HFF-Myc (cell line): ENCODE results near the gene HOXA3.

Source experiments
- DNase-seq: peaks from one replicate; pipeline ENCODE4 v3.0.0-alpha.2; 2011; ENCODE audit warnings: low read depth; ENCODE audit errors: extremely low read depth
- H3K4me3 ChIP-seq: replicated peaks from 2 replicates; pipeline ENCODE4 v1.5.1; 2011; ENCODE audit warnings: low read depth, mild to moderate bottlenecking, control low read depth, low read length
- CTCF ChIP-seq: IDR thresholded peaks from 2 replicates; pipeline ENCODE4 v1.5.1; 2012; ENCODE audit warnings: mild to moderate bottlenecking, low read depth, low read length, control low read depth; ENCODE audit errors: missing control alignments

HOXA3 gene

GRCh38 chr7:27126596-27127327 lies 25.6 kb downstream of the HOXA3 start:
- no peak overlapping the region for H3K4me3 ChIP-seq
- DNase-seq = no peak
- no peak for TF ChIP-seq CTCF

- no peak for TF ChIP-seq CTCF
- no peak for DNase-seq
- no peak overlapping the region for H3K4me3 ChIP-seq
Observed at GRCh38 chr7:27125986-27126394, 26.4 kb downstream of the HOXA3 start.

- DNase-seq = no peak
- H3K4me3 ChIP-seq = no peak overlapping the region
- no peak for TF ChIP-seq CTCF
Observed at GRCh38 chr7:27124902-27125689, 27.3 kb downstream of the HOXA3 start.

- H3K4me3 ChIP-seq = no peak overlapping the region
- DNase-seq = no peak
- no peak for TF ChIP-seq CTCF
Observed at GRCh38 chr7:27124096-27124901, 28.1 kb downstream of the HOXA3 start.

GRCh38 chr7:27123477-27124053 lies 28.8 kb downstream of the HOXA3 start:
- H3K4me3 ChIP-seq = no peak overlapping the region
- no peak for DNase-seq
- TF ChIP-seq CTCF = no peak

GRCh38 chr7:27123007-27123476 lies 29.3 kb downstream of the HOXA3 start:
- no peak for DNase-seq
- no peak for TF ChIP-seq CTCF
- no peak overlapping the region for H3K4me3 ChIP-seq
